HCT116 (cell line): ENCODE measurements around the gene GCLC. TPM values are rescaled to one million over a fixed set of nuclear protein-coding genes. Genes with fewer than 3 reads are reported as not detected.

ENCODE experiments used
- ATAC-seq: fragments of 200-7000 bp; cut with Tn5 transposase; 2 replicates; pipeline ENCODE4 v1.9.1; 2020; ENCODE audit warnings: mild to moderate bottlenecking, moderate library complexity
- BruUV-seq: library from RNA; stranded (reverse); fragments of 400-500 nt; replicated peaks from 2 replicates; lab custom pipeline; 2021; lab: Mats Ljungman, UMichigan
- CTCF ChIA-PET: fragments of 300-600 bp; sonication (Branson Sonifier 250); formaldehyde crosslinking; loops from one replicate; lab custom pipeline; 2021; ENCODE audit warnings: antibody characterized with exemption; lab: Charles Lee
- POLR2A ChIA-PET: fragments of 300-600, 350-600 bp; sonication (Branson Sonifier 250); formaldehyde crosslinking; loops from one replicate; lab custom pipeline; 2021; ENCODE audit warnings: antibody characterized with exemption; lab: Charles Lee
- RAD21 ChIA-PET, 2 experiments: fragments of 300-600 bp; sonication (Branson Sonifier 250); formaldehyde crosslinking; loops; one replicate each; lab custom pipeline; 2023; ENCODE audit warnings: low total read pairs in 2 of 2; ENCODE audit not compliant: uncharacterized antibody in 2 of 2, unreplicated experiment in 2 of 2, low non-redundant PET in 1 of 2; lab: Charles Lee
- DNase-seq: peaks from one replicate; pipeline ENCODE4 v3.0.0-alpha.2; 2010; ENCODE audit warnings: low read depth, low spot score
- H2AFZ ChIP-seq: fragments of 200-600 bp; shearing (Covaris generic), sonication (generic); 2 replicates; pipeline ENCODE4 v1.6.1; 2017; ENCODE audit warnings: low read depth, mixed run types, mixed read lengths, antibody characterized with exemption, low read length; ENCODE audit not compliant: poor library complexity, severe bottlenecking
- H3K27ac ChIP-seq: 2 replicates; pipeline ENCODE4 v1.5.1; 2012; ENCODE audit warnings: low read depth, low read length
- H3K27me3 ChIP-seq: fragments of 200-600 bp; sonication (generic); 2 replicates; pipeline ENCODE4 v1.6.1; 2016; ENCODE audit warnings: mixed run types, low read length, mixed read lengths; ENCODE audit not compliant: insufficient read depth
- H3K36me3 ChIP-seq, 2 experiments: fragments of 200-500 bp in 1 of 2; fragments of 200-600 bp in 1 of 2; sonication (Bioruptor generic) in 1 of 2; sonication (generic) in 1 of 2; 2 replicates each; pipeline versions ENCODE4 v1.5.1 to v1.6.1; 2014 to 2016; ENCODE audit warnings: low read length in 2 of 2, inconsistent platforms in 1 of 2, mixed read lengths in 1 of 2, mixed run types in 1 of 2; ENCODE audit not compliant: insufficient read depth in 2 of 2, control insufficient read depth in 1 of 2
- H3K4me1 ChIP-seq, 2 experiments: fragments of 200-600 bp in 1 of 2; sonication (generic) in 1 of 2; 2 replicates each; pipeline versions ENCODE4 v1.5.1 to v1.6.1; 2012 to 2017; ENCODE audit warnings: low read length in 2 of 2, inconsistent platforms in 1 of 2, mild to moderate bottlenecking in 1 of 2, mixed read lengths in 1 of 2, mixed run types in 1 of 2, moderate library complexity in 1 of 2; ENCODE audit not compliant: insufficient read depth in 2 of 2, control insufficient read depth in 1 of 2
- H3K4me2 ChIP-seq: fragments of 200-600 bp; sonication (generic); 2 replicates; pipeline ENCODE4 v1.6.1; 2017; ENCODE audit warnings: mixed run types, low read length, mixed read lengths
- H3K4me3 ChIP-seq, 2 experiments: fragments of 200-600 bp in 1 of 2; sonication (generic) in 1 of 2; replicated peaks in 1 of 2; 2 replicates each; pipeline ENCODE4 v1.5.1; 2011 to 2016; ENCODE audit warnings: low read length in 2 of 2, control low read depth in 1 of 2, low read depth in 1 of 2, mild to moderate bottlenecking in 1 of 2, mixed read lengths in 1 of 2, mixed run types in 1 of 2
- H3K79me2 ChIP-seq: fragments of 200-600 bp; sonication (generic); 2 replicates; pipeline ENCODE4 v1.6.1; 2017; ENCODE audit warnings: mild to moderate bottlenecking, mixed run types, low read length, moderate library complexity, mixed read lengths; ENCODE audit not compliant: insufficient read depth
- H3K9ac ChIP-seq: fragments of 200-600 bp; sonication (generic); 2 replicates; pipeline ENCODE4 v1.6.1; 2016; ENCODE audit warnings: low read length, mixed read lengths
- H3K9me2 ChIP-seq: fragments of 200-600 bp; sonication (generic), shearing (Covaris generic); 2 replicates; pipeline ENCODE4 v1.6.1; 2017; ENCODE audit warnings: mixed run types, mild to moderate bottlenecking, moderate library complexity; ENCODE audit not compliant: insufficient read depth
- H3K9me3 ChIP-seq, 2 experiments: fragments of 200-500 bp in 1 of 2; fragments of 200-600 bp in 1 of 2; sonication (Bioruptor generic) in 1 of 2; sonication (generic) in 1 of 2; 2 replicates each; pipeline ENCODE4 v1.6.1; 2014 to 2017; ENCODE audit warnings: low read length in 2 of 2, mixed read lengths in 2 of 2, inconsistent platforms in 1 of 2, low read depth in 1 of 2, mild to moderate bottlenecking in 1 of 2, mixed run types in 1 of 2, moderate library complexity in 1 of 2; ENCODE audit not compliant: control insufficient read depth in 1 of 2, insufficient read depth in 1 of 2
- H4K20me1 ChIP-seq: fragments of 200-600 bp; sonication (generic), shearing (Covaris generic); 2 replicates; pipeline ENCODE4 v1.6.1; 2017; ENCODE audit warnings: mixed run types, mild to moderate bottlenecking, moderate library complexity; ENCODE audit not compliant: insufficient read depth
- ATF3 ChIP-seq: IDR thresholded peaks from 2 replicates; pipeline ENCODE4 v1.6.1; 2012
- EZH2 ChIP-seq: fragments of 200-600 bp; sonication (generic); IDR thresholded peaks from 2 replicates; pipeline ENCODE4 v1.6.1; 2017; ENCODE audit warnings: antibody characterized with exemption, mixed run types
- FOSL1 ChIP-seq: IDR thresholded peaks from 2 replicates; pipeline ENCODE4 v1.6.1; 2012; ENCODE audit warnings: low read depth
- REST ChIP-seq: IDR thresholded peaks from 2 replicates; pipeline ENCODE4 v1.6.1; 2012; ENCODE audit warnings: low read depth
- SRF ChIP-seq: IDR thresholded peaks from 2 replicates; pipeline ENCODE4 v1.6.1; 2012; ENCODE audit warnings: low read depth
- TCF7L2 ChIP-seq: IDR thresholded peaks from 2 replicates; pipeline ENCODE4 v1.7.0; 2011; ENCODE audit warnings: borderline replicate concordance, inconsistent platforms; ENCODE audit not compliant: insufficient read depth, insufficient read length; ENCODE audit errors: extremely low read depth
- ZFX ChIP-seq: fragments of 450-650 bp; IDR thresholded peaks from 2 replicates; pipeline ENCODE4 v1.6.1; 2017
- intact Hi-C: fragments of 100-400 bp; cut with micrococcal nuclease; formaldehyde crosslinking; loops from 2 replicates; pipeline ENCODE4 v1.10.0; 2022
- total RNA-seq: library from RNA; stranded (reverse); gene quantifications from one replicate; pipeline ENCODE4 v1.2.1, GENCODE V29; 2021; ENCODE audit not compliant: unreplicated experiment

The GCLC gene
- total RNA-seq, 1 experiment from 2014 or later: 72.0 TPM

DNA sequence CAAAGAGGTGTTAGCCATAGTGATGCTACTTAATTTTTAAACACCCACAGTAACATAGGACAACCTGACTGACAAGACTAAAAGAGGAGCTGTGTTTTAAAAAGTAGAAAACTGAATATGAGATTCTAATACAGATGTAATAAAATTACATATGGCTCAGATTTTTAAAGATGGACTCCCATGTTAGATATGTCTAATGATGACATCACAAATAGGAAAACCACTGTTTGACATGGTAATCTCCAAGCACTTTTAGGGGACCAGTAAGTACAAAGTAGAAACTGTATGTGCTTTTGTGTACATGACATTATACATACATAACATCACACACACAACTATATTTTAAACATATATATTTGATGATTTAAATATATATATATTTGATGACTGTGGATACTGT is 16.8 kb downstream of the GCLC start:
- DNase-seq: no peak
- Histone ChIP-seq H3K4me3 (no peak overlapping the region), H3K9me3 (no peaks in the 10 kb centered on the region), H2AFZ (no peak overlapping the region), H3K36me3 (no peaks in the 10 kb centered on the region), H3K4me2 (no peak overlapping the region), H3K79me2 (peaks cover 98% of the 10 kb centered on the region), H3K27ac (no peak overlapping the region), H3K9me2 (no peaks in the 10 kb centered on the region), H3K9ac (no peak overlapping the region), H3K4me1 (peaks cover 0 to 15% of the 10 kb centered on the region in 2 experiments; a peak in 1 of 4 replicates), H4K20me1 (peaks cover 18% of the 10 kb centered on the region; the same call in 1 of the 2 replicates), H3K27me3 (no peaks in the 10 kb centered on the region)
- ATAC-seq: no peak
- intact Hi-C loops: no loop called here
- CTCF ChIA-PET: no interaction called here
- POLR2A ChIA-PET: no interaction called here
- TF ChIP-seq ATF3: no peak
- no peak for TF ChIP-seq REST
- no peak for TF ChIP-seq TCF7L2
- no peak for TF ChIP-seq EZH2
- no peak for TF ChIP-seq FOSL1
- TF ChIP-seq SRF: no peak
- TF ChIP-seq ZFX: no peak
- no TSS peak for BruUV-seq
- RAD21 ChIA-PET: no interaction called here
